Measurements from ENCODE around the gene ATP6V0A4.

The ATP6V0A4 gene

DNA sequence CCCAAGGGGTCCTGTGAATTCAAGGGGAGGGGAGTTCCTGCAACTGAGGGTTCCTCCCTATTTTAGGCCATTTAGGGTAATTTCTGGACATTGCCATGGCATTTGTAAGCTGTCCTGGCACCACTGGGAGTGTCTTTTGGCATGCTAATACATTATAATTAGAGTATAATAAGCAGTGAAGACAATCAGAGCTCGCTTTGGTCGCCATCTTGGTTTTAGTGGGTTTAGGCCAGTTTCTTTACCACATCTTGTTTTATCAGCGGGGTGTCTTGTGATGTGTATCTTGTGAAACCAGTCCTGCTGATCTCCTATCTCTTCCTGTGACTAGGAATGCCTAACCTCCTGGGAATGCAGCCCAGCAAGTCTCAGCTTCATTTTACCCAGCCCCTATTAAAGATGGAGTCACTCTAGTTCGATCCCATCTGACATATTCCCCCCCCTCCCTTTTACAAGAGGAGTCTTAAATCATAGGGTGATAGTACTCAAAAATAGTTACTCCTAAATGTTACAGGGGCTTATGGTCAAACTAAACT is 140.1 kb downstream of the ATP6V0A4 start:
- TF ChIP-seq, protein P1, sequence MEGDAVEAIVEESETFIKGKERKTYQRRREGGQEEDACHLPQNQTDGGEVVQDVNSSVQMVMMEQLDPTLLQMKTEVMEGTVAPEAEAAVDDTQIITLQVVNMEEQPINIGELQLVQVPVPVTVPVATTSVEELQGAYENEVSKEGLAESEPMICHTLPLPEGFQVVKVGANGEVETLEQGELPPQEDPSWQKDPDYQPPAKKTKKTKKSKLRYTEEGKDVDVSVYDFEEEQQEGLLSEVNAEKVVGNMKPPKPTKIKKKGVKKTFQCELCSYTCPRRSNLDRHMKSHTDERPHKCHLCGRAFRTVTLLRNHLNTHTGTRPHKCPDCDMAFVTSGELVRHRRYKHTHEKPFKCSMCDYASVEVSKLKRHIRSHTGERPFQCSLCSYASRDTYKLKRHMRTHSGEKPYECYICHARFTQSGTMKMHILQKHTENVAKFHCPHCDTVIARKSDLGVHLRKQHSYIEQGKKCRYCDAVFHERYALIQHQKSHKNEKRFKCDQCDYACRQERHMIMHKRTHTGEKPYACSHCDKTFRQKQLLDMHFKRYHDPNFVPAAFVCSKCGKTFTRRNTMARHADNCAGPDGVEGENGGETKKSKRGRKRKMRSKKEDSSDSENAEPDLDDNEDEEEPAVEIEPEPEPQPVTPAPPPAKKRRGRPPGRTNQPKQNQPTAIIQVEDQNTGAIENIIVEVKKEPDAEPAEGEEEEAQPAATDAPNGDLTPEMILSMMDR (IDR thresholded peaks at IDR 0.05; ENCODE audit: low read length, missing control alignments): no peak
- H3K4me3 ChIP-seq (replicated peaks; ENCODE audit: low read depth, low read length): no peak overlapping the region

GRCh38 chr7:138656952-138657351 is 141.0 kb downstream of the ATP6V0A4 start:
- TF ChIP-seq, protein P1 (IDR thresholded peaks at IDR 0.05; ENCODE audit: low read length, missing control alignments): no peak
- no peak overlapping the region for H3K4me3 ChIP-seq (replicated peaks; ENCODE audit: low read depth, low read length)
- no peak for DNase-seq (ENCODE audit: low read depth)

More for the DNA sequence above, 140.1 kb downstream of the ATP6V0A4 start:
- DNase-seq (ENCODE audit: low read depth): no peak

All from fibroblast of pulmonary artery (primary cell).